IPS-20b (cell line): ENCODE data around the gene MORF4L2.

ENCODE experiments used
- H3K27ac ChIP-seq: one replicate; pipeline ENCODE4 v1.5.1; 2013; ENCODE audit warnings: low read length
- H3K27me3 ChIP-seq: 2 replicates; pipeline ENCODE4 v1.6.1; 2013; ENCODE audit warnings: mild to moderate bottlenecking, low read length, inconsistent platforms; ENCODE audit not compliant: insufficient read depth
- H3K36me3 ChIP-seq: 2 replicates; pipeline ENCODE4 v1.6.1; 2013; ENCODE audit warnings: low read depth, mild to moderate bottlenecking, inconsistent platforms, low read length, moderate library complexity; ENCODE audit not compliant: insufficient read depth
- H3K4me1 ChIP-seq: 2 replicates; pipeline ENCODE4 v1.6.1; 2013; ENCODE audit warnings: mild to moderate bottlenecking, control low read depth, inconsistent platforms, low read length, moderate library complexity; ENCODE audit not compliant: insufficient read depth
- H3K4me3 ChIP-seq: 2 replicates; pipeline ENCODE4 v1.5.1; 2013; ENCODE audit warnings: mild to moderate bottlenecking, low read length, inconsistent platforms
- H3K9ac ChIP-seq: 2 replicates; pipeline ENCODE4 v1.6.1; 2013; ENCODE audit warnings: low read depth, mild to moderate bottlenecking, inconsistent platforms, low read length, moderate library complexity
- H3K9me3 ChIP-seq: 2 replicates; pipeline ENCODE4 v1.6.1; 2013; ENCODE audit warnings: mild to moderate bottlenecking, low read depth, low read length, inconsistent platforms; ENCODE audit not compliant: insufficient read depth

Gene MORF4L2

DNA sequence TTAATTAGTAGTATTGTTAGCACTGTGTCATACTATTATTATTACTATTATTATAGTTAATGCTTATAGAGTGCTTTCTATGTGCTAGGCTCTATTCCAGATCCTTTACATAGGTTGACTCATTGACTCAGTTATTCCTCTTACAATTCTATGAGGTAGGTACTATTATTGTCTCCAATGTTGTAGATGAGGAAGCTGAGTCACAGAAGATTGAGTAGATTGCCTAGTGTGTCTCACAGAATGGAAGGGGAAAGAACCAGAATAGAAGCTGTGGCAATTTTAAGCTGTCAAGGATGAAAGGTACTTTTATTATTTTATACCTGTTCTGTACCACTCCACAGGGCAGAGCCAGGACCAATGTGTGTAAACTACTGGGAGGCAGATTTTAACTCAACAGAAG is 59.6 kb downstream of the MORF4L2 start:
- Histone ChIP-seq H3K36me3 (no peaks in the 10 kb centered on the region), H3K27me3 (no peaks in the 10 kb centered on the region), H3K27ac (no peak overlapping the region), H3K4me1 (no peaks in the 10 kb centered on the region), H3K9me3 (no peaks in the 10 kb centered on the region), H3K9ac (no peak overlapping the region), H3K4me3 (no peak overlapping the region)
